ENCODE data around the gene C3orf18. TPM values are rescaled to one million over a fixed set of nuclear protein-coding genes. Genes with fewer than 3 reads are reported as not detected.

C3orf18 gene
- total RNA-seq, 1 experiment from 2014 or later = 1.3 TPM

DNA sequence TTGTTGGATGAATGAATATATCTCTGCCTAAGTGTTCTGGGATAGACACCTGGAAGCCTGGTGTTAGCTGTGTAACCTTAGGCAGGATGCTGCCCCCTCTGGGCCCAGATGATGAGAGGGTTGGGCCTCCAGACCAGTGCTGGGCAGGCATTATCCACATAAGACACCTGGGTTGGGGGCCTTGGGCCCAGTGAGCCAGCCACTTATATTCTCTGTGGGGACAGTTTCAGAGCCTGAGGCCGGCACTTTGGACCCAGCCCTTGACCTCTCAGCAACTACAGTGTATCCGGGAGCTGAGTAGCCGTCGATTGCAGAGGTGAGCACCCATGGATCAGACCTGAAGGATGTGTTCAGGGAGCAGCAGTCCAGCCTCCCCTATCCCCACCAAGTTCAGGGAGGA is 3.9 kb upstream of the C3orf18 start:
- CTCF ChIA-PET = interaction anchor here (0.6 to 15.8 kb wide), 15 partner anchors 11 to 819 kb away, joined by 3 to 397 read pairs (median 5); partner anchors contain the start of genes CISH, MAPKAPK3 and RBM15B
- Mint-ChIP-seq H3K9me3 (ENCODE audit: unreplicated experiment) (no peaks in the 10 kb centered on the region), H3K27me3 (ENCODE audit: insufficient read depth, unreplicated experiment) (no peaks in the 10 kb centered on the region), H3K27ac (ENCODE audit: low read depth, unreplicated experiment) (no peak overlapping the region), H3K4me3 (ENCODE audit: unreplicated experiment) (no peak overlapping the region), H3K4me1 (ENCODE audit: insufficient read depth, unreplicated experiment) (no peaks in the 10 kb centered on the region), H3K36me3 (ENCODE audit: insufficient read depth, unreplicated experiment) (no peaks in the 10 kb centered on the region)
- DNase-seq (ENCODE audit: unreplicated experiment) = no peak
- TF ChIP-seq, protein P1, sequence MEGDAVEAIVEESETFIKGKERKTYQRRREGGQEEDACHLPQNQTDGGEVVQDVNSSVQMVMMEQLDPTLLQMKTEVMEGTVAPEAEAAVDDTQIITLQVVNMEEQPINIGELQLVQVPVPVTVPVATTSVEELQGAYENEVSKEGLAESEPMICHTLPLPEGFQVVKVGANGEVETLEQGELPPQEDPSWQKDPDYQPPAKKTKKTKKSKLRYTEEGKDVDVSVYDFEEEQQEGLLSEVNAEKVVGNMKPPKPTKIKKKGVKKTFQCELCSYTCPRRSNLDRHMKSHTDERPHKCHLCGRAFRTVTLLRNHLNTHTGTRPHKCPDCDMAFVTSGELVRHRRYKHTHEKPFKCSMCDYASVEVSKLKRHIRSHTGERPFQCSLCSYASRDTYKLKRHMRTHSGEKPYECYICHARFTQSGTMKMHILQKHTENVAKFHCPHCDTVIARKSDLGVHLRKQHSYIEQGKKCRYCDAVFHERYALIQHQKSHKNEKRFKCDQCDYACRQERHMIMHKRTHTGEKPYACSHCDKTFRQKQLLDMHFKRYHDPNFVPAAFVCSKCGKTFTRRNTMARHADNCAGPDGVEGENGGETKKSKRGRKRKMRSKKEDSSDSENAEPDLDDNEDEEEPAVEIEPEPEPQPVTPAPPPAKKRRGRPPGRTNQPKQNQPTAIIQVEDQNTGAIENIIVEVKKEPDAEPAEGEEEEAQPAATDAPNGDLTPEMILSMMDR (IDR thresholded peaks at IDR 0.05; ENCODE audit: unreplicated experiment) = no peak
- intact Hi-C loops (cut with micrococcal nuclease) = loop anchor here (10.0 kb wide), 1 partner anchor 83 kb away; no protein-coding TSS in a partner anchor
- no TSS peak for BruUV-seq (replicated peaks)
- POLR2A ChIA-PET = interaction anchor here (0.6 to 5.4 kb wide), 4 partner anchors 30 to 962 kb away, joined by 3 to 63 read pairs (median 54); partner anchors contain the start of genes CISH and MAPKAPK3

DNA sequence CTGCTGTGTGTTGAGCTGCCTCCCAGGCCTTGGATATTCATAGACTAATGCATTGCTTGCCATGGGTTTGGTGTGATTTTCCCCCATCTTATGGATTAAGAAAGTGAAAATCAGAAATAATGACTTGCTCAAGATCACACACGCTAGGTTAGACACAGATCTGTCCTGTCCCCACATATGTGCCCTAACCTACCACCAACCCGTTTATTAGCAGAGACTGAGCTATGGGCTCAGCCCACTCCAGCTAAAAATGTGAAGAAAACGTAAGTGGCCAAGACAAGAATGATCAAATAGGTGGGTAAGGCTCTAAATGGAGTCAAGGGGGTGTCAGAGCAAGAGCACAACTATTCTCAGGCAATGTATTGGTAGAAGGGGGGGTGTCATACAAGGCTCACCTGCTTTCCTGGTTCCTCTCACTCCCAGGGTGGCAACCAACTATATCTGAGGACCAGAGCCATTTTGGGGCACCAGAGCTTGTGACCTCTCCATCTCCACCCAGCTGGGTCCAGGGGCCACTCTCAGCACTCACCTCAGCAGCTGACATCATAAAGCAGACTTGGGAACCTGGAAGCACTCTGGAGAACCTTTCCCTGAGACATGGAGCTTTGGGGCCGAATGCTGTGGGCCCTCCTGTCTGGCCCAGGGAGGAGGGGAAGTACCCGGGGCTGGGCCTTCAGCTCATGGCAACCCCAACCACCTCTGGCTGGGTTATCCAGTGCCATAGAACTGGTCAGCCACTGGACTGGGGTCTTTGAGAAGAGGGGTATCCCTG is 3.1 kb upstream of the C3orf18 start:
- no peaks in the 10 kb centered on the region for H3K4me1 Mint-ChIP-seq (ENCODE audit: insufficient read depth, unreplicated experiment)
- intact Hi-C loops (cut with micrococcal nuclease) = loop anchor here (10.0 kb wide), 1 partner anchor 84 kb away; no protein-coding TSS in a partner anchor
- H3K36me3 Mint-ChIP-seq (ENCODE audit: insufficient read depth, unreplicated experiment) = no peaks in the 10 kb centered on the region
- peak overlapping the region; percentile 91 for H3K4me3 Mint-ChIP-seq (ENCODE audit: unreplicated experiment)
- H3K27ac Mint-ChIP-seq (ENCODE audit: low read depth, unreplicated experiment) = no peak overlapping the region
- DNase-seq (ENCODE audit: unreplicated experiment) = no peak
- no TSS peak for BruUV-seq (replicated peaks)
- ChIA-PET POLR2A (interaction anchor here (0.8 to 5.4 kb wide), 8 partner anchors 8 to 820 kb away, joined by 3 to 63 read pairs (median 17); partner anchors contain the start of genes CISH, MANF and MAPKAPK3), CTCF (interaction anchor here (0.6 to 15.8 kb wide), 18 partner anchors 12 to 1098 kb away, joined by 3 to 397 read pairs (median 5); partner anchors contain the start of genes CISH, MANF, MAPKAPK3 and RBM15B)
- H3K27me3 Mint-ChIP-seq (ENCODE audit: insufficient read depth, unreplicated experiment) = no peaks in the 10 kb centered on the region
- no peaks in the 10 kb centered on the region for H3K9me3 Mint-ChIP-seq (ENCODE audit: unreplicated experiment)
- TF ChIP-seq, protein P1 (IDR thresholded peaks at IDR 0.05; ENCODE audit: unreplicated experiment) = no peak

DNA sequence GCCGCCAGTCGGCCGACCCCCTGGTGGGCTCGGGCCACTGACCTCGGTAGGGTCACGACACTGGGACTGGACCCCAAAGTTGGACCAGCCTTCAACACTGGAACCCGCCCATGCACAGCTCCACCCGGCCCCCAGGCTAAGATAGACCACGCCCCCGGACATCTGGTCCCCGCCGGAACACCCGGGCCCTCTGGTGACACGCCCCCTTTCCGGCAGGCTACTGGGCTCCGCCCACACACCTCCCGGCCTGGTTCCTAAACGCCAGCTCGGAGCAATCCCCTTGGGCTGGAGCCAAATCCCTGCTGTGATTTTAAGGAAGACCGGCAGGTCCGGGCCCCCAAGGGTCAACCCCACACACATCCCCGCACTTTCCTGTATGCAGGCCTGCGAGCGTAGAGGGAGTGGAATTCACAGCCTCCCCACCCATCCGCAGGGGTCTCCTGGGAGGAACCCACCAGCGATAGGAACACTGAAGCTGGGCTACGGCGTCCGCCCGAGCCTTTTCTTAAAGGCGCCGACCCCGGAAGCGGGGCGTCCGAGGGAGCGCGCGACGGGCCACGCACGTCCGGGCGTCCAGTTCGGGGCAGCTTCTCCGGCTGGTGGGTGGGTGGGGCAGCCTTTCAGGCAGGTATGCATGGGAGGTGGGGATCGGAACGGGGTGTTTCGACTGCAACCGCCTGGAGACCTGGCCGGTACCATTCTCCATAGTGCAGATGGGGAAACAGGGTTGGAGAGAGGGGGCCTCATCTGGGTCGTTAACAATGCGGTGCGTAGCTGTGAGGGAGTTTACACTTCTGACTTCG is 1.6 kb upstream of the C3orf18 start, which contains the start of gene HEMK1:
Gene HEMK1 (plus strand): TSS at position 576 of the 803 bp plus-strand sequence. CDS start 1,583 bp downstream, outside the sequence.
- ChIA-PET POLR2A (interaction anchor here (0.6 to 5.4 kb wide), 26 partner anchors 8 to 1372 kb away, joined by 3 to 63 read pairs (median 4); partner anchors contain the start of genes CISH, CYB561D2, DCAF1 and HYAL3), CTCF (interaction anchor here (0.6 to 15.8 kb wide), 10 partner anchors 14 to 821 kb away, joined by 3 to 397 read pairs (median 6); partner anchors contain the start of genes CISH, MANF, MAPKAPK3 and RBM15B)
- H3K9me3 Mint-ChIP-seq (ENCODE audit: unreplicated experiment) = no peaks in the 10 kb centered on the region
- H3K4me3 Mint-ChIP-seq (ENCODE audit: unreplicated experiment) = peak within 1 kb of the TSS; percentile 91
- H3K36me3 Mint-ChIP-seq (ENCODE audit: insufficient read depth, unreplicated experiment) = no peaks in the 10 kb centered on the region
- H3K4me1 Mint-ChIP-seq (ENCODE audit: insufficient read depth, unreplicated experiment) = no peaks in the 10 kb centered on the region
- H3K27me3 Mint-ChIP-seq (ENCODE audit: insufficient read depth, unreplicated experiment) = no peaks in the 10 kb centered on the region
- DNase-seq (ENCODE audit: unreplicated experiment) = peak; percentile 94
- intact Hi-C loops (cut with micrococcal nuclease) = loop anchor here (1.0 kb wide), 1 partner anchor 32 kb away; no protein-coding TSS in a partner anchor
- peak within 1 kb of the TSS; percentile 95 for H3K27ac Mint-ChIP-seq (ENCODE audit: low read depth, unreplicated experiment)
- no TSS peak for BruUV-seq (replicated peaks)
- TF ChIP-seq, protein P1 (IDR thresholded peaks at IDR 0.05; ENCODE audit: unreplicated experiment) = no peak
